ENCODE results near the gene CNGB1.
"Not testable (repeated sequence)": the region's sequence is repeated elsewhere in the genome, so short reads cannot be mapped to it uniquely, and the experiment has no call there.

CNGB1 gene

GRCh38 chr16:57945740-57946138, 25.2 kb downstream of the CNGB1 start:
- Histone ChIP-seq H3K9ac (ENCODE audit: low read length) (no peak overlapping the region), H3K4me3 (ENCODE audit: insufficient read depth, low read length, poor library complexity, severe bottlenecking) (no peak overlapping the region), H3K9me2 (replicated peaks; ENCODE audit: insufficient read depth, low read length) (no peaks in the 10 kb centered on the region), H3F3A (ENCODE audit: insufficient read depth) (no peaks in the 10 kb centered on the region), H2AFZ (ENCODE audit: low read depth, low read length, severe bottlenecking) (no peak overlapping the region), H3K79me2 (ENCODE audit: insufficient read depth, low read length) (no peaks in the 10 kb centered on the region), H4K20me1 (ENCODE audit: low read depth, low read length) (no peaks in the 10 kb centered on the region), H3K9me3 (ENCODE audit: insufficient read depth, low read length) (no peaks in the 10 kb centered on the region), H3K4me2 (ENCODE audit: low read depth, low read length, poor library complexity, severe bottlenecking) (no peak overlapping the region), H3K27ac (ENCODE audit: low read depth, low read length) (no peak overlapping the region), H3K36me3 (ENCODE audit: low read length) (no peaks in the 10 kb centered on the region), H3K27me3 (ENCODE audit: low read length) (no peaks in the 10 kb centered on the region)
- no peak for TF ChIP-seq EZH2phosphoT487 (conservative IDR thresholded peaks at IDR 0.05; ENCODE audit: low read length)
- TF ChIP-seq, protein P1, sequence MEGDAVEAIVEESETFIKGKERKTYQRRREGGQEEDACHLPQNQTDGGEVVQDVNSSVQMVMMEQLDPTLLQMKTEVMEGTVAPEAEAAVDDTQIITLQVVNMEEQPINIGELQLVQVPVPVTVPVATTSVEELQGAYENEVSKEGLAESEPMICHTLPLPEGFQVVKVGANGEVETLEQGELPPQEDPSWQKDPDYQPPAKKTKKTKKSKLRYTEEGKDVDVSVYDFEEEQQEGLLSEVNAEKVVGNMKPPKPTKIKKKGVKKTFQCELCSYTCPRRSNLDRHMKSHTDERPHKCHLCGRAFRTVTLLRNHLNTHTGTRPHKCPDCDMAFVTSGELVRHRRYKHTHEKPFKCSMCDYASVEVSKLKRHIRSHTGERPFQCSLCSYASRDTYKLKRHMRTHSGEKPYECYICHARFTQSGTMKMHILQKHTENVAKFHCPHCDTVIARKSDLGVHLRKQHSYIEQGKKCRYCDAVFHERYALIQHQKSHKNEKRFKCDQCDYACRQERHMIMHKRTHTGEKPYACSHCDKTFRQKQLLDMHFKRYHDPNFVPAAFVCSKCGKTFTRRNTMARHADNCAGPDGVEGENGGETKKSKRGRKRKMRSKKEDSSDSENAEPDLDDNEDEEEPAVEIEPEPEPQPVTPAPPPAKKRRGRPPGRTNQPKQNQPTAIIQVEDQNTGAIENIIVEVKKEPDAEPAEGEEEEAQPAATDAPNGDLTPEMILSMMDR (IDR thresholded peaks at IDR 0.05; ENCODE audit: insufficient read depth, low read length, poor library complexity, severe bottlenecking), result no peak

- no peaks in the 10 kb centered on the region for H3K9me2 ChIP-seq (replicated peaks; ENCODE audit: insufficient read depth, low read length)
- H4K20me1 ChIP-seq (ENCODE audit: low read depth, low read length), result no peaks in the 10 kb centered on the region
- no peaks in the 10 kb centered on the region for H3K9me3 ChIP-seq (ENCODE audit: insufficient read depth, low read length)
- no peak overlapping the region for H3K4me3 ChIP-seq (ENCODE audit: insufficient read depth, low read length, poor library complexity, severe bottlenecking)
- no peak overlapping the region for H3K9ac ChIP-seq (ENCODE audit: low read length)
- no peaks in the 10 kb centered on the region for H3K36me3 ChIP-seq (ENCODE audit: low read length)
- no peak overlapping the region for H2AFZ ChIP-seq (ENCODE audit: low read depth, low read length, severe bottlenecking)
- TF ChIP-seq, protein P1 (IDR thresholded peaks at IDR 0.05; ENCODE audit: insufficient read depth, low read length, poor library complexity, severe bottlenecking), result no peak
- TF ChIP-seq EZH2phosphoT487 (conservative IDR thresholded peaks at IDR 0.05; ENCODE audit: low read length), result no peak
- H3K27me3 ChIP-seq (ENCODE audit: low read length), result no peaks in the 10 kb centered on the region
- no peak overlapping the region for H3K4me2 ChIP-seq (ENCODE audit: low read depth, low read length, poor library complexity, severe bottlenecking)
- no peaks in the 10 kb centered on the region for H3F3A ChIP-seq (ENCODE audit: insufficient read depth)
- H3K27ac ChIP-seq (ENCODE audit: low read depth, low read length), result no peak overlapping the region
- no peaks in the 10 kb centered on the region for H3K79me2 ChIP-seq (ENCODE audit: insufficient read depth, low read length)
Observed at GRCh38 chr16:57944970-57945739, 25.8 kb downstream of the CNGB1 start.

DNA sequence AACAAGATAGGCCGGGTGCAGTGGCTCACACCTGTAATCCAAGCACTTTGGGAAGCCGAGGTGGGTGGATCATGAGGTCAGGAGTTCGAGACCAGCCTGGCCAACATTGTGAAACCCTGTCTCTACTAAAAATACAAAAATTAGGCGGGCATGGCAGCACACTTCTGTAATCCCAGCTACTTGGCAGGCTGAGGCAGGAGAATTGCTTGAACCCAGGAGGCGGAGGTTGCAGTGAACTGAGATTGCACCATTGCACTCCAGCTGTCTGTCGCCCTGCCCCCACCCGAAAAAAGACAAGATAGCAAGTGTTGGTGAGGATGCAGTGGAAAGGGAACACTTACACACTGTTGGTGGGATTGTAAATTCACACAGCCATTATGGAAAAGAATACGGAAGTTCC, 27.5 kb downstream of the CNGB1 start:
- not testable (repeated sequence) for H3K9me2 ChIP-seq (replicated peaks; ENCODE audit: insufficient read depth, low read length); H3K9ac ChIP-seq (ENCODE audit: low read length); H3K4me3 ChIP-seq (ENCODE audit: insufficient read depth, low read length, poor library complexity, severe bottlenecking); H2AFZ ChIP-seq (ENCODE audit: low read depth, low read length, severe bottlenecking); H3K27me3 ChIP-seq (ENCODE audit: low read length); H3K27ac ChIP-seq (ENCODE audit: low read depth, low read length); H3K79me2 ChIP-seq (ENCODE audit: insufficient read depth, low read length); H4K20me1 ChIP-seq (ENCODE audit: low read depth, low read length); H3K9me3 ChIP-seq (ENCODE audit: insufficient read depth, low read length); H3K36me3 ChIP-seq (ENCODE audit: low read length); H3K4me2 ChIP-seq (ENCODE audit: low read depth, low read length, poor library complexity, severe bottlenecking); H3F3A ChIP-seq (ENCODE audit: insufficient read depth)

GRCh38 chr16:57941901-57942300, 29.0 kb downstream of the CNGB1 start:
- H3K9me2 ChIP-seq (replicated peaks; ENCODE audit: insufficient read depth, low read length); H3K4me2 ChIP-seq (ENCODE audit: low read depth, low read length, poor library complexity, severe bottlenecking); H3K4me3 ChIP-seq (ENCODE audit: insufficient read depth, low read length, poor library complexity, severe bottlenecking); H3K9ac ChIP-seq (ENCODE audit: low read length); H3K27ac ChIP-seq (ENCODE audit: low read depth, low read length); H3K27me3 ChIP-seq (ENCODE audit: low read length); H3K79me2 ChIP-seq (ENCODE audit: insufficient read depth, low read length); H2AFZ ChIP-seq (ENCODE audit: low read depth, low read length, severe bottlenecking); H3K9me3 ChIP-seq (ENCODE audit: insufficient read depth, low read length); H4K20me1 ChIP-seq (ENCODE audit: low read depth, low read length); H3K36me3 ChIP-seq (ENCODE audit: low read length); H3F3A ChIP-seq (ENCODE audit: insufficient read depth): not testable (repeated sequence)

Data from SU-DHL-6 (cell line).